Right lobe of liver (tissue), 4 donors: Measurements from ENCODE around the gene PNLDC1.

ENCODE experiments used
- POLR2A ChIP-seq: fragments of 450-650 bp; IDR thresholded peaks from one replicate; pipeline ENCODE4 v1.6.1; 2017; ENCODE audit warnings: antibody characterized with exemption, mild to moderate bottlenecking
- TF ChIP-seq, protein P1 (sequence below), 4 donors: fragments of 200-600 bp in 3 of 4; fragments of 450-650 bp in 1 of 4; IDR thresholded peaks; one replicate each; pipeline versions ENCODE4 v1.5.1 to v1.8.0; 2016 to 2022; ENCODE audit warnings: antibody characterized with exemption in 4 of 4, mild to moderate bottlenecking in 2 of 4
- donor health status: DM: no; HTN: no; CAD: no.
- donor health status: DM: no; HTN: no; CAD: no.
- donor health status: DM: no; HTN: yes; CAD: no.

DNA sequence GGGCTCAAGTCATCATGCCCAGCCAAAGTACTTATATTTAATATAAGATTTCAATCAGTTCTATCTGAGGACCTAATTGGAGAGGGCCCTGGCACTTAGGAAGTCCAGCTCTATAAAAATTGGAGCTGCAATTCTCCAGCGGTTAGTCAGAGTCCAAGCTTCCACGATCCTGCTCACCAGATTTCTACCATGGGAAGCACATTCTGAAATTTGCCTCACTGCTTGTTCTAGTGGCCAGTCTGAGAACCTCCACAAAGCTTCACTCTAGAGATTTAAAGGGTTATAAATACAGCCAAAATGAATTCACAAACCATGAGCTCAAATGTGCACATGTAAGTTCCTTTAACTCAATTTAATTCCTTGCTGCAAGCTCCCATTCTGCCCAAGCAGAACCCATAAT is 33.5 kb downstream of the PNLDC1 start:
- TF ChIP-seq, protein P1, sequence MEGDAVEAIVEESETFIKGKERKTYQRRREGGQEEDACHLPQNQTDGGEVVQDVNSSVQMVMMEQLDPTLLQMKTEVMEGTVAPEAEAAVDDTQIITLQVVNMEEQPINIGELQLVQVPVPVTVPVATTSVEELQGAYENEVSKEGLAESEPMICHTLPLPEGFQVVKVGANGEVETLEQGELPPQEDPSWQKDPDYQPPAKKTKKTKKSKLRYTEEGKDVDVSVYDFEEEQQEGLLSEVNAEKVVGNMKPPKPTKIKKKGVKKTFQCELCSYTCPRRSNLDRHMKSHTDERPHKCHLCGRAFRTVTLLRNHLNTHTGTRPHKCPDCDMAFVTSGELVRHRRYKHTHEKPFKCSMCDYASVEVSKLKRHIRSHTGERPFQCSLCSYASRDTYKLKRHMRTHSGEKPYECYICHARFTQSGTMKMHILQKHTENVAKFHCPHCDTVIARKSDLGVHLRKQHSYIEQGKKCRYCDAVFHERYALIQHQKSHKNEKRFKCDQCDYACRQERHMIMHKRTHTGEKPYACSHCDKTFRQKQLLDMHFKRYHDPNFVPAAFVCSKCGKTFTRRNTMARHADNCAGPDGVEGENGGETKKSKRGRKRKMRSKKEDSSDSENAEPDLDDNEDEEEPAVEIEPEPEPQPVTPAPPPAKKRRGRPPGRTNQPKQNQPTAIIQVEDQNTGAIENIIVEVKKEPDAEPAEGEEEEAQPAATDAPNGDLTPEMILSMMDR (IDR thresholded peaks at IDR 0.05): no peak
- TF ChIP-seq POLR2A: no peak
